ENCODE measurements around the gene STAC2. TPM values are rescaled to one million over a fixed set of nuclear protein-coding genes. Genes with fewer than 3 reads are reported as not detected.
A peak's percentile ranks its signal among the peaks of the same experiment; 100 is the strongest.

STAC2 gene, protein sequence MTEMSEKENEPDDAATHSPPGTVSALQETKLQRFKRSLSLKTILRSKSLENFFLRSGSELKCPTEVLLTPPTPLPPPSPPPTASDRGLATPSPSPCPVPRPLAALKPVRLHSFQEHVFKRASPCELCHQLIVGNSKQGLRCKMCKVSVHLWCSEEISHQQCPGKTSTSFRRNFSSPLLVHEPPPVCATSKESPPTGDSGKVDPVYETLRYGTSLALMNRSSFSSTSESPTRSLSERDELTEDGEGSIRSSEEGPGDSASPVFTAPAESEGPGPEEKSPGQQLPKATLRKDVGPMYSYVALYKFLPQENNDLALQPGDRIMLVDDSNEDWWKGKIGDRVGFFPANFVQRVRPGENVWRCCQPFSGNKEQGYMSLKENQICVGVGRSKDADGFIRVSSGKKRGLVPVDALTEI
- total RNA-seq (1 to 10 TPM in 1 of 9 donors, under 1 TPM in 3, not detected in 5; 0.22 to 1.1 (median 0.60) TPM), polyA plus RNA-seq (1 to 10 TPM in 1 of 3 donors, under 1 TPM in 2; 0.48 to 1.0 (median 0.48) TPM)
- long read RNA-seq, donor 1: 0 reads
- long read RNA-seq, donor 2: 0 reads
- long read RNA-seq, donor 3: 0 reads
- long read RNA-seq, donor 4: 0 reads
- long read RNA-seq, donor 5: 0 reads
- long read RNA-seq, donor 6: 0 reads
- long read RNA-seq, donor 7: 0 reads
- long read RNA-seq, donor 8: 0 reads
- long read RNA-seq, donor 9: 0 reads
- long read RNA-seq, donor 10: 0 reads

DNA sequence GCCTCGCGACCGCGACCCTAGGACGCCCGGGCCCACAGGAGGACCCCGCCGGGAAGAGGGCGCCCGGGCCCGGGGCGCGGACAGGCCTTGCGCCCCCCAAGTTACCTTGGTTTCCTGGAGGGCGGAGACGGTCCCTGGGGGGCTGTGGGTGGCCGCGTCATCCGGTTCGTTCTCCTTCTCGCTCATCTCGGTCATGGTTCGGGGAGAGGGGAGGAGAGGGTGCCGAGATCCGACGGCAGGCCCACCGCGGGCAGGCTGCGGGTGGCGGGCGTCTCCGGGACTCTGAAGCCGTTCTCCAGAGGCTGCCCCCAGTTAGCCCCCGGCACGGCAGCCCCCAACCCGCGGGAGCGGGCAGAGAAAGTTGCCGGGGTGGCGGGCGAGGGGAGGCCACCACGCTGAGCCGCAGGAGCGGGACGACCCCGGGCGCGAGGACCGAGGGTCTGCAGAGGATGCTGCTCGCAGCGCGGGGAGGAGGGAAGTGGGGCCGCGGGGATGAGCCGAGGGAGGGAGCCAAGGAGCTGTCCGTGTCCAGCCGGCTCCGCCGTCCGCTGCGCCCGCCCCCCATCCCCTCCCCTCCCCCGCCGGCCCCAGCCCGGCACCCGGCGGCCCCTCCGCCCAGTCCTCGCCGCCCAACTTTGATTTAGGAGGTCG lies at the start of gene STAC2:
Gene STAC2, minus strand, starts transcription at position 638 of the 651 bp plus-strand sequence. Its CDS starts 443 bp downstream, at position 195.
- no peaks in the 10 kb centered on the region for H3K36me3 ChIP-seq (replicated peaks in 1 of 2)
- no peak for TF ChIP-seq POLR2A (IDR thresholded peaks at IDR 0.05)
- TF ChIP-seq, protein P1, sequence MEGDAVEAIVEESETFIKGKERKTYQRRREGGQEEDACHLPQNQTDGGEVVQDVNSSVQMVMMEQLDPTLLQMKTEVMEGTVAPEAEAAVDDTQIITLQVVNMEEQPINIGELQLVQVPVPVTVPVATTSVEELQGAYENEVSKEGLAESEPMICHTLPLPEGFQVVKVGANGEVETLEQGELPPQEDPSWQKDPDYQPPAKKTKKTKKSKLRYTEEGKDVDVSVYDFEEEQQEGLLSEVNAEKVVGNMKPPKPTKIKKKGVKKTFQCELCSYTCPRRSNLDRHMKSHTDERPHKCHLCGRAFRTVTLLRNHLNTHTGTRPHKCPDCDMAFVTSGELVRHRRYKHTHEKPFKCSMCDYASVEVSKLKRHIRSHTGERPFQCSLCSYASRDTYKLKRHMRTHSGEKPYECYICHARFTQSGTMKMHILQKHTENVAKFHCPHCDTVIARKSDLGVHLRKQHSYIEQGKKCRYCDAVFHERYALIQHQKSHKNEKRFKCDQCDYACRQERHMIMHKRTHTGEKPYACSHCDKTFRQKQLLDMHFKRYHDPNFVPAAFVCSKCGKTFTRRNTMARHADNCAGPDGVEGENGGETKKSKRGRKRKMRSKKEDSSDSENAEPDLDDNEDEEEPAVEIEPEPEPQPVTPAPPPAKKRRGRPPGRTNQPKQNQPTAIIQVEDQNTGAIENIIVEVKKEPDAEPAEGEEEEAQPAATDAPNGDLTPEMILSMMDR (IDR thresholded peaks at IDR 0.05): no peak
- WGBS, 4 donors: 0 to 4% (median 1%) methylated on average over 11 to 68 of the region's 71 CpGs
- H3K27me3 ChIP-seq: peaks cover 16% of the 10 kb centered on the region
- no peaks in the 10 kb centered on the region for H3K9me3 ChIP-seq (replicated peaks in 1 of 3)
- H3K4me3 ChIP-seq: peak within 1 kb of the TSS in 2 of 4 donors; percentile 11 to 52
- no peak for DNase-seq
- no peak within 1 kb of the TSS for H3K27ac ChIP-seq
- peaks cover 8 to 20% of the 10 kb centered on the region in 2 donors for H3K4me1 ChIP-seq (replicated peaks in 1 of 2)
- intact Hi-C loops (cut with DNase I): no loop called here

- intact Hi-C loops (cut with DNase I): loop anchor here (10.0 kb wide), 1 partner anchor 133 kb away; the partner anchor contains the start of gene FBXL20 (in 2 of the 2)
- Histone ChIP-seq H3K36me3 (replicated peaks in 1 of 2) (peaks cover 0 to 66% of the 10 kb centered on the region in 2 donors), H3K4me1 (replicated peaks in 1 of 2) (no peaks in the 10 kb centered on the region), H3K9me3 (replicated peaks in 1 of 3) (no peaks in the 10 kb centered on the region), H3K27me3 (no peaks in the 10 kb centered on the region), H3K4me3 (no peak overlapping the region), H3K27ac (no peak overlapping the region)
- no peak for DNase-seq
- no peak for TF ChIP-seq POLR2A (IDR thresholded peaks at IDR 0.05)
- TF ChIP-seq, protein P1 (IDR thresholded peaks at IDR 0.05): no peak
- WGBS, 4 donors: 93 to 100% (median 96%) methylated on average over 3 of the region's 3 CpGs
Observed at GRCh38 chr17:39271546-39271945, 45.8 kb upstream of the STAC2 start.

- H3K4me3 ChIP-seq: no peak overlapping the region
- peak in 1 of 7 donors; percentile 10 for DNase-seq
- 36 to 47% (median 39%) methylated on average over 3 of the region's 3 CpGs for WGBS, 4 donors
- H3K27ac ChIP-seq: no peak overlapping the region
- no peaks in the 10 kb centered on the region for H3K27me3 ChIP-seq
- H3K36me3 ChIP-seq (replicated peaks in 1 of 2): peaks cover 0 to 72% of the 10 kb centered on the region in 2 donors
- TF ChIP-seq POLR2A (IDR thresholded peaks at IDR 0.05): no peak
- TF ChIP-seq, protein P1 (IDR thresholded peaks at IDR 0.05): peak; percentile 8 to 36 (median 19)
- no peaks in the 10 kb centered on the region for H3K9me3 ChIP-seq (replicated peaks in 1 of 3)
- H3K4me1 ChIP-seq (replicated peaks in 1 of 2): no peaks in the 10 kb centered on the region
- intact Hi-C loops (cut with DNase I): loop anchor here (10.0 kb wide), 1 partner anchor 134 kb away; the partner anchor contains the start of gene FBXL20 (in 2 of the 2)
Observed at GRCh38 chr17:39270923-39271322, 45.2 kb upstream of the STAC2 start.

DNA sequence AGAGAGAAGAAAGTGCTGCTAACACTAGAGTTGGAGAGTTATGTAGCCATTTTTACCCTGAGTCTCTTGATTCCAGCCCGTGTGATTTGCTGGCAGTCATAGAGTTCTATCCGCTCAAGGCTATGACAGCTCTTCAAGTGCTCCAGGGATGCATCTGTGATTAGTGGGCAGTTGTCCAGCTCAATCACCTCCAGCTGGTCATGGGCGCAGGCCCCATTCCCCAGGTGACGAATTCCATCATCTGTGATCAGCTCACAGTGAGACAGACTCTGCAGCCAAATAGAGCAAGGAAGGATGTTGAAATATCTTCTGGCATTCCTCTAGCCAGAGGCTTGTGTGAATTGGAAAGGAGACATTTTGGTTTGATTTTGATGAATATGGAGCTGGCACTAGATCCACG lies 38.4 kb upstream of the STAC2 start:
- Histone ChIP-seq H3K36me3 (replicated peaks in 1 of 2) (peaks cover 0 to 77% of the 10 kb centered on the region in 2 donors), H3K27me3 (no peaks in the 10 kb centered on the region), H3K9me3 (replicated peaks in 1 of 3) (no peaks in the 10 kb centered on the region), H3K4me3 (no peak overlapping the region), H3K27ac (no peak overlapping the region), H3K4me1 (replicated peaks in 1 of 2) (no peaks in the 10 kb centered on the region)
- TF ChIP-seq POLR2A (IDR thresholded peaks at IDR 0.05): no peak
- TF ChIP-seq, protein P1 (IDR thresholded peaks at IDR 0.05): no peak
- DNase-seq: peak in 5 of 7 donors; percentile 38 to 75 (median 47)
- intact Hi-C loops (cut with DNase I): no loop called here
- 52 to 62% (median 54%) methylated on average over 4 to 5 of the region's 5 CpGs for WGBS, 4 donors

Data from adrenal gland (tissue), 19 donors.